HUDEP-2 (cell line): ENCODE data around the gene SPECC1L.

Experiments
- DNase-seq, 76 experiments: peaks; one replicate each; lab custom pipeline; 2025; ENCODE audit not compliant: unreplicated experiment in 76 of 76; lab: John Stamatoyannopoulos, UW

The SPECC1L gene

GRCh38 chr22:24424001-24424900 lies 153.6 kb downstream of the SPECC1L start:
- DNase-seq: peak in 3 of 76 experiments; percentile 16 to 49 (median 29)

- no peak for DNase-seq
Measured at GRCh38 chr22:24424901-24425775, 154.5 kb downstream of the SPECC1L start.

GRCh38 chr22:24426436-24426835 lies 155.8 kb downstream of the SPECC1L start:
- DNase-seq: no peak

GRCh38 chr22:24426851-24427499 lies 156.3 kb downstream of the SPECC1L start:
- DNase-seq: no peak

- DNase-seq: no peak
Measured at GRCh38 chr22:24427500-24428164, 157.0 kb downstream of the SPECC1L start, which contains the start of gene ADORA2A. Gene ADORA2A, plus strand, starts transcription at chr22:24427599. Its CDS starts 5,806 bp downstream, at chr22:24433405.

GRCh38 chr22:24428751-24429410 lies 158.2 kb downstream of the SPECC1L start:
- no peak for DNase-seq

GRCh38 chr22:24429411-24430365 lies 159.1 kb downstream of the SPECC1L start:
- DNase-seq: no peak

- DNase-seq: no peak
Measured at GRCh38 chr22:24430431-24431308, 160.0 kb downstream of the SPECC1L start.

- DNase-seq: no peak
Measured at GRCh38 chr22:24431309-24432034, 160.8 kb downstream of the SPECC1L start.

- DNase-seq: peak in 68 of 76 experiments; percentile 9 to 82 (median 62)
Measured at GRCh38 chr22:24432059-24432853, 161.6 kb downstream of the SPECC1L start.

GRCh38 chr22:24433001-24433827 lies 162.6 kb downstream of the SPECC1L start:
- DNase-seq: no peak

GRCh38 chr22:24433828-24434470 lies 163.3 kb downstream of the SPECC1L start:
- DNase-seq: peak in 13 of 76 experiments; percentile 6 to 56 (median 35)

GRCh38 chr22:24434471-24435322 lies 164.1 kb downstream of the SPECC1L start:
- peak in 40 of 76 experiments; percentile 12 to 79 (median 38) for DNase-seq

- no peak for DNase-seq
Measured at GRCh38 chr22:24435323-24435645, 164.7 kb downstream of the SPECC1L start.
